ENCODE measurements around the gene CEL. TPM values are rescaled to one million over a fixed set of nuclear protein-coding genes. Genes with fewer than 3 reads are reported as not detected.
"Not testable (repeated sequence)": the region's sequence is repeated elsewhere in the genome, so short reads cannot be mapped to it uniquely, and the experiment has no call there.

Gene CEL
- total RNA-seq, 4 donors from 2014 or later = 0.38 to 31.2 (median 8.4) TPM

- intact Hi-C loops (cut with DNase I; ENCODE audit: low total_unique reads) = no loop called here
- no peak for DNase-seq (ENCODE audit: low spot score in 2 of 2)
- WGBS, 2 donors = 74 to 80% methylated on average over 12 of the region's 12 CpGs
- no peak overlapping the region for H3K4me3 ChIP-seq (ENCODE audit: low read depth, poor library complexity, severe bottlenecking)
- TF ChIP-seq, protein P1, sequence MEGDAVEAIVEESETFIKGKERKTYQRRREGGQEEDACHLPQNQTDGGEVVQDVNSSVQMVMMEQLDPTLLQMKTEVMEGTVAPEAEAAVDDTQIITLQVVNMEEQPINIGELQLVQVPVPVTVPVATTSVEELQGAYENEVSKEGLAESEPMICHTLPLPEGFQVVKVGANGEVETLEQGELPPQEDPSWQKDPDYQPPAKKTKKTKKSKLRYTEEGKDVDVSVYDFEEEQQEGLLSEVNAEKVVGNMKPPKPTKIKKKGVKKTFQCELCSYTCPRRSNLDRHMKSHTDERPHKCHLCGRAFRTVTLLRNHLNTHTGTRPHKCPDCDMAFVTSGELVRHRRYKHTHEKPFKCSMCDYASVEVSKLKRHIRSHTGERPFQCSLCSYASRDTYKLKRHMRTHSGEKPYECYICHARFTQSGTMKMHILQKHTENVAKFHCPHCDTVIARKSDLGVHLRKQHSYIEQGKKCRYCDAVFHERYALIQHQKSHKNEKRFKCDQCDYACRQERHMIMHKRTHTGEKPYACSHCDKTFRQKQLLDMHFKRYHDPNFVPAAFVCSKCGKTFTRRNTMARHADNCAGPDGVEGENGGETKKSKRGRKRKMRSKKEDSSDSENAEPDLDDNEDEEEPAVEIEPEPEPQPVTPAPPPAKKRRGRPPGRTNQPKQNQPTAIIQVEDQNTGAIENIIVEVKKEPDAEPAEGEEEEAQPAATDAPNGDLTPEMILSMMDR (IDR thresholded peaks at IDR 0.05) = no peak
- no peak for TF ChIP-seq POLR2A (IDR thresholded peaks at IDR 0.05)
These were observed 3.0 kb upstream of the CEL start for GRCh38 chr9:133058550-133059320.

DNA sequence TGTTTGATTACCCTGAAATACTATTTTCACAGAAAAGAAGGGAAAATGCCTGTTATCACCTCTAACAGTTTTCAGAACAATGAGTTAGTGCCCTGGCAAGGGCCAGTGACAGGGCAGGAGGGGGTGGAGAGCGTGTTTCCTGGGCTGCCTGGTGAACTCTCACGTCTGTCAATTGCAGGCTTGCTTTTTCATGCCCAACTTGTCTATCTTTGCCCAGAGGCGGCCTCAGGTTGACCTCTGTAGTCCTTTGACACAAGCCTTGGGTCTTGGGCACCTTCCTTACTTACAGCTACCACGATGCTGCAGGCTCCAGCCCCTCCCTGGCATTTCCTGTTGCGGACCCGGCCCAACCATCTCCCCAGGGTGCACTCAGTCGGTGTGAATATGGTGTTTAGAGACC is 2.2 kb upstream of the CEL start:
- TF ChIP-seq POLR2A (IDR thresholded peaks at IDR 0.05) = no peak
- TF ChIP-seq, protein P1 (IDR thresholded peaks at IDR 0.05) = no peak
- intact Hi-C loops (cut with DNase I; ENCODE audit: low total_unique reads) = no loop called here
- DNase-seq (ENCODE audit: low spot score in 2 of 2) = no peak
- WGBS, 2 donors = 19 to 39% methylated on average over 7 of the region's 7 CpGs
- H3K4me3 ChIP-seq (ENCODE audit: low read depth, poor library complexity, severe bottlenecking) = no peak overlapping the region

- DNase-seq (ENCODE audit: low spot score in 2 of 2) = no peak
- TF ChIP-seq POLR2A (IDR thresholded peaks at IDR 0.05) = no peak
- TF ChIP-seq, protein P1 (IDR thresholded peaks at IDR 0.05) = no peak
- intact Hi-C loops (cut with DNase I; ENCODE audit: low total_unique reads) = no loop called here
- H3K4me3 ChIP-seq (ENCODE audit: low read depth, poor library complexity, severe bottlenecking) = no peak overlapping the region
- WGBS, 2 donors = 70 to 73% methylated on average over 6 of the region's 6 CpGs
These were observed 1.4 kb upstream of the CEL start for GRCh38 chr9:133060417-133060841.

DNA sequence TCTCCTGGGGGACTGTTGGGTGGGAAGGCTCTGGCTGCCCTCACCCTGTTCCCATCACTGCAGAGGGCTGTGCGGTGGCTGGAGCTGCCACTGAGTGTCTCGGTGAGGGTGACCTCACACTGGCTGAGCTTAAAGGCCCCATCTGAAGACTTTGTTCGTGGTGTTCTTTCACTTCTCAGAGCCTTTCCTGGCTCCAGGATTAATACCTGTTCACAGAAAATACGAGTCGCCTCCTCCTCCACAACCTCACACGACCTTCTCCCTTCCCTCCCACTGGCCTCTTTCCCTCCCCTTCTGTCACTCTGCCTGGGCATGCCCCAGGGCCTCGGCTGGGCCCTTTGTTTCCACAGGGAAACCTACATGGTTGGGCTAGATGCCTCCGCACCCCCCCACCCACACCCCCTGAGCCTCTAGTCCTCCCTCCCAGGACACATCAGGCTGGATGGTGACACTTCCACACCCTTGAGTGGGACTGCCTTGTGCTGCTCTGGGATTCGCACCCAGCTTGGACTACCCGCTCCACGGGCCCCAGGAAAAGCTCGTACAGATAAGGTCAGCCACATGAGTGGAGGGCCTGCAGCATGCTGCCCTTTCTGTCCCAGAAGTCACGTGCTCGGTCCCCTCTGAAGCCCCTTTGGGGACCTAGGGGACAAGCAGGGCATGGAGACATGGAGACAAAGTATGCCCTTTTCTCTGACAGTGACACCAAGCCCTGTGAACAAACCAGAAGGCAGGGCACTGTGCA is 590 bp upstream of the CEL start:
- intact Hi-C loops (cut with DNase I; ENCODE audit: low total_unique reads); DNase-seq (ENCODE audit: low spot score in 2 of 2); H3K4me3 ChIP-seq (ENCODE audit: low read depth, poor library complexity, severe bottlenecking): not testable (repeated sequence)
- 44 to 49% methylated on average over 13 to 14 of the region's 14 CpGs for WGBS, 2 donors

DNA sequence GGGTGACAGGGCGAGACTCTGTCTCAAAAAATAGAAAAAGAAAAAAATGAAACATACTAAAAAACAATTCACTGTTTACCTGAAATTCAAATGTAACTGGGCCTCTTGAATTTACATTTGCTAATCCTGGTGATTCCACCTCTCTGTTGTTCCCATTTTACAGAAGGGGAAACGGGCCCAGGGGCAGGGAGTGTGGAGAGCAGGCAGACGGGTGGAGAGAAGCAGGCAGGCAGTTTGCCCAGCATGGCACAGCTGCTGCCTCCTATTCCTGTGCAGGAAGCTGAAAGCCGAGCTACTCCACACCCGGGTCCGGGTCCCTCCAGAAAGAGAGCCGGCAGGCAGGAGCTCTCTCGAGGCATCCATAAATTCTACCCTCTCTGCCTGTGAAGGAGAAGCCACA is 788 bp downstream of the CEL start:
- H3K4me3 ChIP-seq (ENCODE audit: low read depth, poor library complexity, severe bottlenecking); DNase-seq (ENCODE audit: low spot score in 2 of 2); intact Hi-C loops (cut with DNase I; ENCODE audit: low total_unique reads): not testable (repeated sequence)
- 35 to 48% methylated on average over 6 to 7 of the region's 8 CpGs for WGBS, 2 donors

DNA sequence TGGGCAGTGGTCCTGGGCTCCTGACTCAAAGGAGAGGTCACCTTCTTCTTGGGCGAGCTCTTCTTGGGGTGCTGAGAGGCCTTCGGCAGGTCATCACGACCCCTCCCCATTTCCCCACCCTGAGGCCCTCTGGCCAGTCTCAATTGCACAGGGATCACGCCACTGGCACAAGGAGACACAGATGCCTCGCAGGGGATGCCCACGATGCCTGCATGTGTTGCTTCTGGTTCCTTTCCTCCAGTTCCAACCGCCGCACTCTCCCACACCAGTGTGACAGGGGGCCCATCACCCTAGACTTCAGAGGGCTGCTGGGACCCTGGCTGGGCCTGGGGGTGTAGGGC is 1.3 kb downstream of the CEL start:
- TF ChIP-seq POLR2A (IDR thresholded peaks at IDR 0.05) = no peak
- TF ChIP-seq, protein P1 (IDR thresholded peaks at IDR 0.05) = no peak
- H3K4me3 ChIP-seq (ENCODE audit: low read depth, poor library complexity, severe bottlenecking) = no peak overlapping the region
- DNase-seq (ENCODE audit: low spot score in 2 of 2) = no peak
- 55 to 94% methylated on average over 3 to 8 of the region's 8 CpGs for WGBS, 2 donors
- intact Hi-C loops (cut with DNase I; ENCODE audit: low total_unique reads) = no loop called here

Data from lower leg skin (tissue), 4 donors.